Neural cell (in vitro differentiated cells): ENCODE measurements around the gene TAF3. TPM values are rescaled to one million over a fixed set of nuclear protein-coding genes. Genes with fewer than 3 reads are reported as not detected.
A peak's percentile ranks its signal among the peaks of the same experiment; 100 is the strongest.

ENCODE experiments used
- H2AFZ ChIP-seq: fragments of 200-600, 300-800 bp; sonication (generic), shearing (Covaris generic); 2 replicates; pipeline ENCODE4 v1.6.0; 2014; ENCODE audit warnings: low read depth, mild to moderate bottlenecking, antibody characterized with exemption, low read length, moderate library complexity
- H3F3A ChIP-seq: fragments of 200-600 bp; shearing (Covaris generic); 2 replicates; pipeline ENCODE4 v1.6.1; 2016; ENCODE audit warnings: mild to moderate bottlenecking, moderate library complexity, mixed read lengths, antibody characterized with exemption, low read length; ENCODE audit not compliant: insufficient read depth, poor library complexity, severe bottlenecking
- H3K27ac ChIP-seq: fragments of 200-600, 300-800 bp; sonication (generic), shearing (Covaris generic); 2 replicates; pipeline ENCODE4 v1.5.1; 2014; ENCODE audit warnings: mild to moderate bottlenecking, low read length, moderate library complexity
- H3K27me3 ChIP-seq: fragments of 300-800, 200-600 bp; sonication (generic), shearing (Covaris generic); 2 replicates; pipeline ENCODE4 v1.6.0; 2014; ENCODE audit warnings: mild to moderate bottlenecking, low read depth, low read length, moderate library complexity; ENCODE audit not compliant: insufficient read depth
- H3K36me3 ChIP-seq: fragments of 300-800, 200-600 bp; sonication (generic), shearing (Covaris generic); 2 replicates; pipeline ENCODE4 v1.5.1; 2014; ENCODE audit warnings: mild to moderate bottlenecking, antibody characterized with exemption, low read length, moderate library complexity; ENCODE audit not compliant: insufficient read depth
- H3K4me2 ChIP-seq: fragments of 300-800, 200-600 bp; sonication (generic), shearing (Covaris generic); 2 replicates; pipeline ENCODE4 v1.6.0; 2014; ENCODE audit warnings: mild to moderate bottlenecking, low read length
- H3K4me3 ChIP-seq: fragments of 300-800, 200-600 bp; sonication (generic), shearing (Covaris generic); 2 replicates; pipeline ENCODE4 v1.5.1; 2014; ENCODE audit warnings: mild to moderate bottlenecking, low read length, moderate library complexity
- H3K79me2 ChIP-seq: fragments of 200-600 bp; shearing (Covaris generic); replicated peaks from 2 replicates; pipeline ENCODE4 v1.6.0; 2014; ENCODE audit warnings: mild to moderate bottlenecking, low read length, moderate library complexity; ENCODE audit not compliant: insufficient read depth
- H3K9ac ChIP-seq: fragments of 300-800, 200-600 bp; sonication (generic), shearing (Covaris generic); 2 replicates; pipeline ENCODE4 v1.6.1; 2016; ENCODE audit warnings: mild to moderate bottlenecking, low read length, mixed read lengths
- H3K9me2 ChIP-seq: fragments of 200-600 bp; shearing (Covaris generic); 2 replicates; pipeline ENCODE4 v1.6.1; 2016; ENCODE audit warnings: mild to moderate bottlenecking, low read length, mixed read lengths; ENCODE audit not compliant: insufficient read depth
- H3K9me3 ChIP-seq: fragments of 200-600, 300-800 bp; sonication (generic), shearing (Covaris generic); 2 replicates; pipeline ENCODE4 v1.6.1; 2016; ENCODE audit warnings: mild to moderate bottlenecking, mixed run types, low read length, moderate library complexity, mixed read lengths
- H4K20me1 ChIP-seq: fragments of 200-600 bp; shearing (Covaris generic); 2 replicates; pipeline ENCODE4 v1.6.1; 2016; ENCODE audit warnings: mild to moderate bottlenecking, mixed run types; ENCODE audit not compliant: insufficient read depth
- CTCF ChIP-seq: fragments of 450-650 bp; IDR thresholded peaks from 2 replicates; pipeline ENCODE4 v1.5.1; 2014; ENCODE audit warnings: antibody characterized with exemption, mild to moderate bottlenecking, moderate library complexity; ENCODE audit not compliant: poor library complexity, severe bottlenecking
- EP300 ChIP-seq: fragments of 450-650 bp; conservative IDR thresholded peaks from 2 replicates; pipeline ENCODE4 v1.6.1; 2014; ENCODE audit warnings: antibody characterized with exemption, mild to moderate bottlenecking, moderate library complexity; ENCODE audit not compliant: poor library complexity, severe bottlenecking
- EZH2 ChIP-seq: fragments of 200-600, 300-800 bp; shearing (Covaris generic), sonication (generic); IDR thresholded peaks from 2 replicates; pipeline ENCODE4 v1.6.1; 2014; ENCODE audit warnings: antibody characterized with exemption, low read length, borderline replicate concordance, mild to moderate bottlenecking; ENCODE audit not compliant: insufficient read depth, poor library complexity, severe bottlenecking
- MXI1 ChIP-seq: fragments of 450-650 bp; conservative IDR thresholded peaks from 2 replicates; pipeline ENCODE4 v1.6.1; 2014; ENCODE audit warnings: antibody characterized with exemption, mild to moderate bottlenecking; ENCODE audit not compliant: poor library complexity, severe bottlenecking
- POLR2AphosphoS5 ChIP-seq: IDR thresholded peaks from 2 replicates; pipeline ENCODE4 v1.6.1; 2012
- RAD21 ChIP-seq: fragments of 450-650 bp; conservative IDR thresholded peaks from 2 replicates; pipeline ENCODE4 v1.6.1; 2014; ENCODE audit warnings: antibody characterized with exemption, mild to moderate bottlenecking, moderate library complexity
- REST ChIP-seq: IDR thresholded peaks from 2 replicates; pipeline ENCODE4 v1.6.1; 2012; ENCODE audit warnings: borderline replicate concordance
- SMC3 ChIP-seq: fragments of 450-650 bp; conservative IDR thresholded peaks from 2 replicates; pipeline ENCODE4 v1.6.1; 2014; ENCODE audit warnings: antibody characterized with exemption, mild to moderate bottlenecking, moderate library complexity; ENCODE audit not compliant: poor library complexity
- TAF1 ChIP-seq: IDR thresholded peaks from 2 replicates; pipeline ENCODE4 v1.6.1; 2012; ENCODE audit warnings: low read depth
- polyA plus RNA-seq: library from polyadenylated mRNA; depleted of rRNA; stranded (reverse); fragments of >200 nt; gene quantifications from 2 replicates; pipeline ENCODE4 v1.2.3, GENCODE V29; 2014

The TAF3 gene
- polyA plus RNA-seq, 1 donor from 2014 or later = 2.0 TPM

GRCh38 chr10:7933262-7933661 lies 115.0 kb downstream of the TAF3 start:
- no peaks in the 10 kb centered on the region for H3F3A ChIP-seq
- no peaks in the 10 kb centered on the region for H3K9me3 ChIP-seq
- H3K27me3 ChIP-seq = no peaks in the 10 kb centered on the region
- H3K36me3 ChIP-seq = no peaks in the 10 kb centered on the region
- H3K79me2 ChIP-seq = no peaks in the 10 kb centered on the region
- no peaks in the 10 kb centered on the region for H4K20me1 ChIP-seq
- TF ChIP-seq SMC3 (no peak), POLR2AphosphoS5 (no peak), MXI1 (no peak), EP300 (no peak), TAF1 (no peak), CTCF (no peak), EZH2 (no peak), RAD21 (no peak), REST (no peak)
- peak overlapping the region; percentile 38 for H3K27ac ChIP-seq
- H3K4me3 ChIP-seq = peak overlapping the region; percentile 45
- no peak overlapping the region for H2AFZ ChIP-seq
- no peak overlapping the region for H3K4me2 ChIP-seq
- H3K9me2 ChIP-seq = no peaks in the 10 kb centered on the region
- H3K9ac ChIP-seq = peak overlapping the region; percentile 14

GRCh38 chr10:7933757-7934156 lies 115.5 kb downstream of the TAF3 start:
- H3K27me3 ChIP-seq = no peaks in the 10 kb centered on the region
- H3K27ac ChIP-seq = peak overlapping the region; percentile 38
- no peaks in the 10 kb centered on the region for H3K79me2 ChIP-seq
- H3K9me3 ChIP-seq = no peaks in the 10 kb centered on the region
- H3F3A ChIP-seq = no peaks in the 10 kb centered on the region
- H3K9me2 ChIP-seq = no peaks in the 10 kb centered on the region
- TF ChIP-seq REST (no peak), SMC3 (no peak), MXI1 (no peak), EZH2 (no peak), EP300 (peak; percentile 76), POLR2AphosphoS5 (peak; percentile 58), TAF1 (no peak), RAD21 (no peak), CTCF (no peak)
- H4K20me1 ChIP-seq = no peaks in the 10 kb centered on the region
- no peak overlapping the region for H3K4me2 ChIP-seq
- peak overlapping the region; percentile 45 for H3K4me3 ChIP-seq
- no peak overlapping the region for H2AFZ ChIP-seq
- peak overlapping the region; percentile 14 for H3K9ac ChIP-seq
- no peaks in the 10 kb centered on the region for H3K36me3 ChIP-seq
